Cardiac fibroblast (primary cell): ENCODE measurements around the gene MANEAL.

Experiments
- DNase-seq, 2 donors: peaks; one replicate each; pipeline versions ENCODE4 v3.0.0 to v3.0.0-alpha.2; 2010; ENCODE audit warnings: low read depth in 2 of 2
- H3K4me3 ChIP-seq, 2 donors: replicated peaks in 1 of 2; 1 replicate in 1 of 2; 2 replicates in 1 of 2; pipeline ENCODE4 v1.5.1; 2011; ENCODE audit warnings: low read depth in 2 of 2, low read length in 2 of 2, mild to moderate bottlenecking in 2 of 2, moderate library complexity in 1 of 2
- CTCF ChIP-seq: IDR thresholded peaks from one replicate; pipeline ENCODE4 v1.5.1; 2011; ENCODE audit warnings: low read depth, mild to moderate bottlenecking, low read length, inconsistent platforms

Gene MANEAL

GRCh38 chr1:37844536-37844935 lies 50.9 kb downstream of the MANEAL start:
- no peak for DNase-seq
- no peak for TF ChIP-seq CTCF
- no peak overlapping the region for H3K4me3 ChIP-seq

- TF ChIP-seq CTCF, result no peak
- DNase-seq, result no peak
- H3K4me3 ChIP-seq, result no peak overlapping the region
Measured at GRCh38 chr1:37845049-37845646, 51.5 kb downstream of the MANEAL start.

- TF ChIP-seq CTCF, result no peak
- DNase-seq, result peak; percentile 40 to 53
- H3K4me3 ChIP-seq, result no peak overlapping the region
Measured at GRCh38 chr1:37845786-37846185, 52.1 kb downstream of the MANEAL start.

GRCh38 chr1:37846647-37847339 lies 53.1 kb downstream of the MANEAL start:
- no peak for DNase-seq
- TF ChIP-seq CTCF, result no peak
- no peak overlapping the region for H3K4me3 ChIP-seq

GRCh38 chr1:37849480-37849879 lies 55.8 kb downstream of the MANEAL start:
- H3K4me3 ChIP-seq, result no peak overlapping the region
- DNase-seq, result no peak
- no peak for TF ChIP-seq CTCF

- TF ChIP-seq CTCF, result no peak
- no peak overlapping the region for H3K4me3 ChIP-seq
- DNase-seq, result peak in 1 of 2 donors; percentile 77
Measured at GRCh38 chr1:37850352-37850955, 56.8 kb downstream of the MANEAL start.
